ENCODE results near the gene PCSK4.
"Not testable (repeated sequence)": the region's sequence is repeated elsewhere in the genome, so short reads cannot be mapped to it uniquely, and the experiment has no call there.

Gene PCSK4

DNA sequence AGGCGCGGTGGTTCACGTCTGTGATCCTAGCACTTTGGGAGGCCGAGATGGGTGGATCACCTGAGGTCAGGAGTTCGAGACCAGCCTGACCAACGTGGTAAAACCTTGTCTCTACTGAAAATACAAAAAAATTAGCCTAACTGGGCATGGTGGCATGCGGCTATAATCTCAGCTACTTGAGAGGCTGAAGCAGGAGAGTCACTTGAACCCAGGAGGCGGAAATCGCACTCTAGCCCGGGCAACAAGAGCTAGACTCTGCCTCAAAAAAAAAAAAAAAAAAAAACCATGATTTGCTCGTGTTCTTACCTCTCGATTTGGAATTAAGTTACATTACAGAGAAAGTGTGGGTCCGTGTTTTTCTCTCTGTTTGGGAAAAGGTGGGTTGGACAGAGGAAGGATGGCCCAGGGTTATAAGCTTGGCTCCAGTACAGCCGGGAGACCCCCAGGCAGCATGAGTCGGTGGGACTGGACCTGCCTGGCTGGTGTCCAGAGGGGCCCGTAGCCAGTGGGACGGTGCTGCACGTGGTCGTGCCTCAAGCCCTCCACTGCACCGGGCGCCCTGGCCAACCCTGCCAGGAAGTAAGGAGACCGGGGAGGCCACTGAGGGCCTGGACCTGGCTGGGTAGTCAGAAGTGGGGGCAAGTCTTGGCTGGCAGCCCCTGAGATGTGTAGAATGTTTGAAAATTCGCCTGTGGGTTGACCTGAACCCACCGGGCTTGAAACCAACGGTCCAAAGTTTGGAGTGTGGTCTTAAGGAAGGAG is 48.3 kb downstream of the PCSK4 start:
- DNase-seq (ENCODE audit: extremely low read depth in 1 of 2, low read depth in 1 of 2): no peak

DNA sequence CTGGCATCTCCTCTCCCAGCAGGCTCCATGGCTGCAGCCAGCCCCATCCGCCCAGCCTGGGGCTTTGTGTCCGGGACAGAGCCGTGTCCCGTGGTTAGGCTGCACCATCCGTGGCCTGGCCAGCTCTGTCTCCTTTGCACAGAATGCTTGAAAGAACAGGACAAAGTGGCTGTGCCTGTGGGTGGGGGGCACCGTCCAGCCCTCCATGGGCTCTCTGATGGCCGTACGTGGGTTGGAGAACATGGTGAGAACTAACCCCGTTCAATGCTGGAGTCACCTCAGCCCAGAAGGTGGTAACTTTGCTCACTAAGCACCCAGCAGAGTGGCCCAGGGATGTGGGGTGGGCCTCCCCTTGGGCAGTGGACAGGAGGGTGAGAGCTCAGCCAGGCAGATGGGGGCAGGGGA is 49.1 kb downstream of the PCSK4 start:
- DNase-seq (ENCODE audit: extremely low read depth in 1 of 2, low read depth in 1 of 2): no peak

- no peak for DNase-seq (ENCODE audit: extremely low read depth in 1 of 2, low read depth in 1 of 2)
Measured at GRCh38 chr19:1440418-1440801, 49.7 kb downstream of the PCSK4 start.

GRCh38 chr19:1439525-1440417 is 50.4 kb downstream of the PCSK4 start:
- DNase-seq (ENCODE audit: extremely low read depth in 1 of 2, low read depth in 1 of 2): not testable (repeated sequence)

- no peak for DNase-seq (ENCODE audit: extremely low read depth in 1 of 2, low read depth in 1 of 2)
Measured at GRCh38 chr19:1438933-1439354, 51.2 kb downstream of the PCSK4 start.

- DNase-seq (ENCODE audit: extremely low read depth in 1 of 2, low read depth in 1 of 2): peak; percentile 89 to 96
Measured at GRCh38 chr19:1438035-1438932, 51.9 kb downstream of the PCSK4 start, which contains the start of gene RPS15. TSS of gene RPS15 (plus strand) at chr19:1438396. CDS start at chr19:1438426, 30 bp downstream.

GRCh38 chr19:1437609-1438008 is 52.5 kb downstream of the PCSK4 start:
- no peak for DNase-seq (ENCODE audit: extremely low read depth in 1 of 2, low read depth in 1 of 2)

DNA sequence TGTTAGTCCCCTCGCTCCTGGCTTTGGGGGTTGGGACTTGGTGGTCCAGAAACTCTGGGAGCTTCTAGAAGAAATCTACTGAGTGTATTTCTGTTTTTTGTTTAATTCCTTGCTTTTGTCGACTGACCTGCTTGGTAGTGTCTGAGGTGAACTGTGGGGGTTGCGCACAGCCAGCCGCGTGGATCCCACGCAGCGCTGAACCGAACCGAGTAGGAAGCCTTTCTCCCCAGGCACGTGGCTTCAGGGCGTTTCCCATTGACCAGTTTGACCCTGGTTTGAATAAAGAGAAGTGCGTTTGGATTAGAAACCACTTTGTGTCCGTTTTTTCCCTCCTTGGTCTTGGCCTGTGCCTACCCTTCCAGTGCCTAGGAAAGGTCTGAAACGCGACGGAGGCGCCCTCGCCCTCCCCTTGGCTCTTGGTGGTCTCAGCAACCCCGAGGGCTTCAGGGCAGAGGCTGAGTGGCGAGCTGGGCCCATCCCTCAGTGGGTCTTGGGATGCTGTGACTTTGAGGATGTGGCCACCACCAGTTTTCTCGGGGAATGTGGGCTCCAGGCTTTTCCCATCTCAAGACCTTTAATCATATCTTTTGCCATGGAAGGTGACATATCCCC is 54.7 kb downstream of the PCSK4 start:
- DNase-seq (ENCODE audit: extremely low read depth in 1 of 2, low read depth in 1 of 2): no peak

DNA sequence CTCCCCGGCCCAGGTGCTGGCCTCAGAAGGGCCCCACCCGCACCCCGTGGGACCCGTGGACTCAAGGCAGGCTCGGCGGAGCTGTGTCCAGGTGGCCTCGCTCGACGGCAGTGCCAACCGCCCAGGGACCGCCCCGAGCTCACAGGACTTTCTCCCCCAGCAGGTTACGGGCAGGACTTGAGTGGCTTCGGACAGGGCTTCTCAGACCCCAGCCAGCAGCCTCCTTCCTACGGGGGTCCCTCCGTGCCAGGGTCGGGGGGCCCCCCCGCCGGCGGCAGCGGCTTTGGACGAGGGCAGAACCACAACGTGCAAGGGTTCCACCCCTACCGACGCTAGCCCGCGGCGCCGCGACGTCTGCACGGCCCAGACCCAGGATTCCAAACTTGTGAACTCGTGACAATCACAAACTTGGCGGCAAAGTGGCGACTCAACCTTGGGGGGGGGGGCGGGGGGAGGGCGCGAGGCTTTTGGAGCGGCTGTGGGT is 55.5 kb downstream of the PCSK4 start:
- DNase-seq (ENCODE audit: extremely low read depth in 1 of 2, low read depth in 1 of 2): no peak

GRCh38 chr19:1434040-1434366 is 56.1 kb downstream of the PCSK4 start:
- DNase-seq (ENCODE audit: extremely low read depth in 1 of 2, low read depth in 1 of 2): no peak

DNA sequence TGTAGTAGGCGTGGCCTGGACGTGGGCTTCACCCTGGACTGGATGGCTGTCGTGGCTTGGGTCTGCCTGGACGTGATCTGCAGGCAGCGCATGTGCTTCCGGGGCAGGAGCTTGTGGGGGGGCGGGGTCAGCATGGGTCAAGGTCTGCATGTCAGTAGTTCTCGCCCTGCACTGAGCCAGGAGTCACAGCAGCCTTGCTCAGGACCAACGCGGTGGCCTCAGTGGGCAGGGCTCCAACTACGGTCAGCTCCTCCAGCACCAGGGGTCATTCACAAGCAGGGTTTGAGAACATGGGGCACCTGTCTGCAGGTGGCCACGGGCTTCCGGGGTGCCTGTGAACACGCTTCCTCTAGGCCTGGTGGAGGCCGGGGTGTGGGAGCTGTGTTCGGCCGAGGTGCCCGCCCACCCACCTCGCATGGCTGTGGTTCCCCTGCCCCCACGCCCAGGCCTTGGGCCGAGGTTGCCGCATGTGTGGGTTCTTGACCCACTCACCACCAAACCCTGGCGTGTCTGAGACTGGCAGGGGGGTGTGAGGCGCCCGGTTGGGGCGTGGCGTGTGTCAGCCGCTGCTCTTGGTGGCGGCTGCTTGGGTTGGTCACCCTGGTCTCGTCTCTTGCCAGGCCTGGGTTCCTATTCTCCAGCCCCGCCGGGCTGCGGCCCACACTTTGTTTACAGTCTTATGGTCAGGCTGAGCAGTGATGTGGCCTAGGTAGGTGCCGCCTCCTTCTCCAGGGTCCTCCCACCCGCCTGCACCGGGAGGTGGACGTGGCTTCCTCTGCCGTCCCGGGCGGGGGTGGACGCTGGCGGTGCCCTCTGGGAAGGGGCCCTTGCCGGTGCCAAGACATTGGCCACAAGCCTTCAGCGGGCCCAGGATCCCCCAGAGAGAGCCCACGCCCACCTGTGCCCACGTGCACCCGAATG is 56.8 kb downstream of the PCSK4 start:
- no peak for DNase-seq (ENCODE audit: extremely low read depth in 1 of 2, low read depth in 1 of 2)

GRCh38 chr19:1432507-1432887 is 57.7 kb downstream of the PCSK4 start:
- no peak for DNase-seq (ENCODE audit: extremely low read depth in 1 of 2, low read depth in 1 of 2)

GRCh38 chr19:1431759-1432506 is 58.2 kb downstream of the PCSK4 start:
- no peak for DNase-seq (ENCODE audit: extremely low read depth in 1 of 2, low read depth in 1 of 2)

Data from activated CD8-positive, alpha-beta memory T cell treated with anti-CD3 and anti-CD28 coated beads for 1 hour (primary cell).